Type B pancreatic cell (in vitro differentiated cells): Measurements from ENCODE around the gene GRB10. TPM values are rescaled to one million over a fixed set of nuclear protein-coding genes. Genes with fewer than 3 reads are reported as not detected.

Source experiments
- DNase-seq: peaks from one replicate; pipeline ENCODE4 v3.0.0; 2021; ENCODE audit warnings: mixed read lengths; ENCODE audit not compliant: unreplicated experiment; ENCODE audit errors: extremely low spot score
- H3K27ac Mint-ChIP-seq: 2 replicates; pipeline ENCODE4 v1.8.0; 2021; ENCODE audit warnings: mild to moderate bottlenecking, mixed read lengths
- H3K27me3 Mint-ChIP-seq: 2 replicates; pipeline ENCODE4 v1.8.0; 2021; ENCODE audit warnings: mixed read lengths
- H3K36me3 Mint-ChIP-seq: 2 replicates; pipeline ENCODE4 v1.8.0; 2021; ENCODE audit warnings: mixed read lengths
- H3K4me1 Mint-ChIP-seq: one replicate; pipeline ENCODE4 v1.8.0; 2021; ENCODE audit warnings: mixed read lengths; ENCODE audit not compliant: unreplicated experiment
- H3K4me3 Mint-ChIP-seq: 2 replicates; pipeline ENCODE4 v1.8.0; 2021; ENCODE audit warnings: mild to moderate bottlenecking, mixed read lengths
- H3K9me3 Mint-ChIP-seq: 2 replicates; pipeline ENCODE4 v1.8.0; 2021; ENCODE audit warnings: mixed read lengths
- CTCF ChIP-seq: fragments of 200-600 bp; sonication (generic); conservative IDR thresholded peaks from 2 replicates; pipeline ENCODE4 v1.5.0; 2021; ENCODE audit warnings: antibody characterized with exemption, mild to moderate bottlenecking
- total RNA-seq: library from RNA; stranded (reverse); gene quantifications from 2 replicates; pipeline ENCODE4 v1.2.1, GENCODE V29; 2021; ENCODE audit warnings: low replicate concordance

The GRB10 gene
- total RNA-seq, 1 donor from 2014 or later: 42.3 TPM

DNA sequence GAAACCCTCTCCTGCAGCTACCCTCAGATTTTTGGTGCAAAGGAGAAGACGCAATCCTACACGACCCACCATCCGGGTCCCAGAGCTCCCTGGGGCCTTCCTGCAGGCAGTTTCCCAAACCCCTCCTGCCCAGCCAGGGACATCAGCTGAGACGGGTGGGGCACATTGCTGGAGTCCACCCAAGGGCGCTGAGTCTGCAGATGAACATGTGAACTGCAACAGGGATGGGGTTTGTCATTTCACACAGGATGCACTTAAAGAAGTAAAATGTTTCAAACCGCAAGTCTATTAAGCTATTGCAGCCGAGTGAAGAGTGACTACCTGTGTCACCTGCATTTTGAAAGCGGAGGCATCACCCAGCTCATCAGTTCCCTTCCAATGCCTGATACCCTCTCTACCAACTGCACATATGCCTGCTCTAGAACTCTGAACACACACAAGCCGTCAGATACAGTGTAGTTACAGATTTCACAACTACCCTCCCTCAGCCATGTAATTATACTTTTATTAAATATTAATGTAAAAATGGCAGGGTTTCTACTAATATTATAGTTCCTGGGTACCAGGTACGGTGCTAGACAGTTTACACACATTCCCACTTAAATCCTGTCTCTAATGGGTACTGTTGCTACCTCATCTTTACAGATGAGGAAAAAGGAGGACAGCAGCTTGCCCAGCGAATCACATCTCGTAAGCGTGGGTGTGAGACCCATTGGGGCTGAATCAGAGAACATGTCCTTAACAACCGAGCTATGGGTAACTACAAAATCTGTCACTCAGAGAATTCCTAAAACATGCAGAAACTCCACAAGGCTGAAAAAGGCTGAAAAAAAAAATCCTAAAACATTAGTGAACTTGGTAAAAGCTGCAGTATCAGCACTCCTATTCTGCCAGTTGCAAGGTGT lies 71.2 kb downstream of the GRB10 start:
- Mint-ChIP-seq H3K27me3 (no peaks in the 10 kb centered on the region), H3K27ac (no peak overlapping the region), H3K4me3 (no peak overlapping the region), H3K4me1 (peaks cover 21% of the 10 kb centered on the region), H3K36me3 (no peaks in the 10 kb centered on the region), H3K9me3 (no peaks in the 10 kb centered on the region)
- DNase-seq: no peak
- TF ChIP-seq CTCF: no peak

- no peak overlapping the region for H3K4me3 Mint-ChIP-seq
- H3K27ac Mint-ChIP-seq: no peak overlapping the region
- no peaks in the 10 kb centered on the region for H3K36me3 Mint-ChIP-seq
- no peaks in the 10 kb centered on the region for H3K27me3 Mint-ChIP-seq
- TF ChIP-seq CTCF: no peak
- no peaks in the 10 kb centered on the region for H3K9me3 Mint-ChIP-seq
- DNase-seq: no peak
- H3K4me1 Mint-ChIP-seq: peaks cover 17% of the 10 kb centered on the region
Observed at GRCh38 chr7:50710441-50711154, 72.1 kb downstream of the GRB10 start.

GRCh38 chr7:50709151-50709550 lies 73.5 kb downstream of the GRB10 start:
- Mint-ChIP-seq H3K36me3 (no peaks in the 10 kb centered on the region), H3K4me3 (no peak overlapping the region), H3K4me1 (peaks cover 17% of the 10 kb centered on the region), H3K9me3 (no peaks in the 10 kb centered on the region), H3K27me3 (no peaks in the 10 kb centered on the region), H3K27ac (no peak overlapping the region)
- TF ChIP-seq CTCF: no peak
- DNase-seq: no peak

GRCh38 chr7:50707236-50708006 lies 75.3 kb downstream of the GRB10 start:
- no peaks in the 10 kb centered on the region for H3K36me3 Mint-ChIP-seq
- DNase-seq: no peak
- H3K27me3 Mint-ChIP-seq: no peaks in the 10 kb centered on the region
- no peak for TF ChIP-seq CTCF
- no peak overlapping the region for H3K27ac Mint-ChIP-seq
- no peak overlapping the region for H3K4me3 Mint-ChIP-seq
- no peaks in the 10 kb centered on the region for H3K9me3 Mint-ChIP-seq
- peaks cover 11% of the 10 kb centered on the region for H3K4me1 Mint-ChIP-seq

DNA sequence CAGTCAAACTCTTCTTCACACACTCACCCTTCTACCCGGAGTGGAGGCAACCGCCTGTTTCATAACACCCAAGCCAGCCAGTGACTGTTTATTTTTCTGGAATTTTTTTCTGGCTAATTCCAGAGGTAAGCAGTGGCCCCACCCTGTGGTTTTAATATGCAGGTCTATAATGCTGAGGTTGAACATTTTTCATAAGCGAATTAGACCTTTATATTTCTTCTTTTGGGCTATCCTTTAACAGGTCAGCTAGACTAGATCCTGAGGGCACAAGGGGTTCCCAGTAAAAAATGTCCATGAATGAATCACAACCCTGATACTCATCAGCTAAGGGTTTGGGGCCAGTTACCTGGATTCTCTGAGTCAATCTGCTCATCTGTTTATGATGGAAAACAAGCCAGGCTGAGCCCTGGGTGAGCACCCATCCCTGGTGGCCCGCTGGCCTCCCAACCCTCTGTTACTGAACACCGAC lies 76.2 kb downstream of the GRB10 start:
- peaks cover 5% of the 10 kb centered on the region for H3K4me1 Mint-ChIP-seq
- H3K27ac Mint-ChIP-seq: no peak overlapping the region
- DNase-seq: no peak
- H3K27me3 Mint-ChIP-seq: no peaks in the 10 kb centered on the region
- no peaks in the 10 kb centered on the region for H3K9me3 Mint-ChIP-seq
- TF ChIP-seq CTCF: no peak
- H3K36me3 Mint-ChIP-seq: peaks cover 3% of the 10 kb centered on the region
- H3K4me3 Mint-ChIP-seq: no peak overlapping the region
